Activated CD8-positive, alpha-beta memory T cell treated with anti-CD3 and anti-CD28 coated beads, Interleukin-2, amount 50 U/mL, for 1 hour (primary cell): ENCODE results near the gene LALBA.
"Not testable (repeated sequence)": the region's sequence is repeated elsewhere in the genome, so short reads cannot be mapped to it uniquely, and the experiment has no call there.

ENCODE experiments used
- DNase-seq: peaks from one replicate; pipeline ENCODE4 v3.0.0-alpha.2; 2020; ENCODE audit errors: extremely low read depth

Gene LALBA

GRCh38 chr12:48569946-48570345 lies at the start of gene LALBA:
Gene LALBA, minus strand, starts transcription at chr12:48570046. Its CDS starts 26 bp downstream, at chr12:48570020.
- no peak for DNase-seq

- DNase-seq: peak; percentile 29
Observed at GRCh38 chr12:48618541-48618940, 48.7 kb upstream of the LALBA start.

DNA sequence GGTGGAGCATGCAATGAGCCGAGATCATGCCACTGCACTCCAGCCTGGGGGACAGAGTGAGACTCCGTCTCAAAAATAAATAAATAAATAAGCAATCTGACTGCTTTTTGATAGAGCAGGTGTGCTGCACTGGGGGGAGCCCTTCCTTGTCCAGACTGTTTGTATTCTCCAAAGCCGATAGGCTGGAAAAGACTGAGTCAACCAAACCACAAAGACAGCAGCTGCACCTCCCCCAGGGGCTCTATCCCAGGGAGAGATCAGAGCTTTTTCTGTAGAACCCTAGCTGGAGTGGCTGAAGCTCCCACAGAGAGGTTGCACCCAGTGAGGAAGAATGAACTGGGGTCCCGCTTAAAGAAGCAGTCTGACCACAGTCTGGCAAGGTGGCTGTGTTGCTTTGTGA lies 45.8 kb upstream of the LALBA start:
- no peak for DNase-seq

GRCh38 chr12:48613321-48613720 lies 43.5 kb upstream of the LALBA start:
- no peak for DNase-seq

- DNase-seq: no peak
Observed at GRCh38 chr12:48602192-48602989, 32.5 kb upstream of the LALBA start.

DNA sequence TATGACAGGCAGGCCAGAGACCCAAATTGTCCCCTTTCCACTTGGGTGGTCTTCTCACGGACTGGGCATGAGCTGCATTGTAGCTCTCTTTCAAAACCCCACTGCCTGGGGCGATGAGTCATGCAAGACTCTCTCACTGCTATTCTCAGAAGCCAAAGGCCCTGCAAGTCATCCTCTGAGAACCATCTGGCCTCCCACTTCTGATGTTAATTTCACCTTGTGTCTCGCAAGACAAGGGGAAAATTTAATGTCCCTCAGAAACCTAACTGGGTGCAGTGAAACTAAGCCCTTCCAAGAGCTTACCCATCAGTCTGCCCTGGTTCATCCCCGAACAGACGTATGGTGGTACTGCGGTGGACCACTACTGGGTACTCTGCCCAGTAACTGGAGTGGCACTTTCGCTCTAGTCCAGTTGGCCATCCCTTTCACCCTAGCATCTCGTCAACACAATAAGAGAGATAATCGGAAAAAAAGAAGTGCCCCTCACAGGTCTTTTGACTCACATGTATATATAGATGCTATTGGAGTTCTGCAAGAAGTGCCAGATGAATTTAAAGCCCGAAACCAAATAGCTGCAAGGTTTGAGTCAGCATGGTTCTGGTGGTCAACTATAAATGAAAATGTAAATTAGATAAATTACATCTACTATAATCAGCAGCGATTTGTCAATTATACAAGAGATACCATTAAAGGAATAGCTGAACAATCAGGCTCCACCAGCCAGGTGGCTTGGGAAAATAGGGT lies 31.3 kb upstream of the LALBA start:
- no peak for DNase-seq

- DNase-seq: no peak
Observed at GRCh38 chr12:48600552-48600951, 30.7 kb upstream of the LALBA start.

- no peak for DNase-seq
Observed at GRCh38 chr12:48592591-48593086, 22.8 kb upstream of the LALBA start.

DNA sequence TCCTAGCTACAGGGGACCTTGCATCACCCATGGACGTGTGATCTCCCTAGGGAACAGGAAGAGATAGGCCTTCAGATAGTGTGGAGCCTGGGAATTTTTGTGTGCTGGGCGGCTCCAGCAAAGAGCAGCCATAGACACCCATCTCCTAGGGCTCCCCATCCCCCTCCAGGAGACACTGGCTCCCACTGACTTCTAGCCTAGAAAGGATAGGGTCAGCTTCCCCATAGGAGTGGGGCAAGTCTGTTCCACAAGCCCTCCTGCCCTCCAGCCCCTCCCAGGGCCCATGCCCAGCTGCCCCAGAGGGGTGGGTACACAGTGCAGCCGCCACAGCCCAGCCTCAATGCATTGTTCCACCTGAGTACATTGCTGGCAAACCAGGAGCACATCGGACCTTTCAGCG lies 16.5 kb upstream of the LALBA start:
- DNase-seq: no peak

DNA sequence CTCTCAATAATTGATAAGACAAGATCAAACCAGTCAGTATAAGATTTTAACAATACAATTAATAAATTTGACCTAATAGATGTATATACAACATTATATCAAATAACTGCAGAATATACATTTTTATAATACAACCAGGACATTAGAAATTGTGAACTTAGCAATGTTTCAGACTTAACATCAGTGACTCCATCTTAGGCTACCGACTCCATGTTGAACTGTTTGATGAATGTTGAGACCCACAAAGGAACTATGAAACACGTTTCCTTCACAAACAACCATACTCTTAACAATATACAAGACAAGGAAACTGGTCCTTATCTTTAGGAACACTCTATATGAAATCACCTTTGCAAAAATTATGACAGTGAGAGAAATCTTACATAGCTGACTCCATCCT lies 13.9 kb upstream of the LALBA start:
- DNase-seq: no peak

DNA sequence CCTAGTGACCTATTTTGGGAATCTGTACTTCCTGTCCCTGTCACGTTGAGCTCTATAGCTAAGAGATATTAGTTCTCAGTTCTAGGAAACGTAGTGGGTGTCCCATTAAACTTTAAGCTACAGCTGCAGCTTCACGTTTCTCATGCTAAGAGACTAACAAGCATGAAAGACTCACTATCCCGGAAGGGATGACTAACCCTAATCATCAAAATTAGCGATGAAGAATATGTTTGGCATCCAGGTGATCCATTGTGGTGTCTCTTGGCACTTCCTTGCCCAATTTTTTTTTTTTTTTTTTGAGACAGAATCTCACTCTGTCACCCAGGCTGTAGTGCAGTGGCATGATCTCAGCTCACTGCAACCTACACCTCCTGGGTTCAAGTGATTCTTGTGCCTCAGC lies 11.0 kb upstream of the LALBA start:
- no peak for DNase-seq

- no peak for DNase-seq
Observed at GRCh38 chr12:48572326-48572725, 2.5 kb upstream of the LALBA start.

GRCh38 chr12:48567731-48568130 lies 2.1 kb downstream of the LALBA start:
- no peak for DNase-seq

DNA sequence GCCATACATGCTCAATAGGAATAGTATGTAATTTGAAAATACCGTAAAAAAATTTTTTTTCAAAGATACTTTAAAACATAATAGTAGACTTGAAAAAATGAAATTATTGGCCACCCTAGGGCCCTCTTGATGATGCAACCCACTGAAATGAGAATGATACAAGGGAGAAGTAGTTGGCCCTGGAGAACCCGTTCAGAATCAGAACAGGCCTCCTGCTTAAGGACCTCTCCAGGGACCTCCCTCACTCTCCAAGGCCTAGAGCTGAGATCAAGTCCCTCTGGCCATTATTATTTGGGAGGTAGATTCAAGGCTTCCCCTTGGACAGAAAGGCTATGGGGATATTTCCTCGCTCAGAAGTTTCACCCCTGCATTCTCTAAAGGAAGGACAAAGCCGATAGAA lies 11.9 kb downstream of the LALBA start:
- no peak for DNase-seq

GRCh38 chr12:48556631-48557030 lies 13.2 kb downstream of the LALBA start:
- DNase-seq: no peak

- DNase-seq: not testable (repeated sequence)
Observed at GRCh38 chr12:48553666-48554343, 16.0 kb downstream of the LALBA start.

GRCh38 chr12:48551636-48552035 lies 18.2 kb downstream of the LALBA start:
- not testable (repeated sequence) for DNase-seq

GRCh38 chr12:48547012-48547411 lies 22.8 kb downstream of the LALBA start:
- not testable (repeated sequence) for DNase-seq

DNA sequence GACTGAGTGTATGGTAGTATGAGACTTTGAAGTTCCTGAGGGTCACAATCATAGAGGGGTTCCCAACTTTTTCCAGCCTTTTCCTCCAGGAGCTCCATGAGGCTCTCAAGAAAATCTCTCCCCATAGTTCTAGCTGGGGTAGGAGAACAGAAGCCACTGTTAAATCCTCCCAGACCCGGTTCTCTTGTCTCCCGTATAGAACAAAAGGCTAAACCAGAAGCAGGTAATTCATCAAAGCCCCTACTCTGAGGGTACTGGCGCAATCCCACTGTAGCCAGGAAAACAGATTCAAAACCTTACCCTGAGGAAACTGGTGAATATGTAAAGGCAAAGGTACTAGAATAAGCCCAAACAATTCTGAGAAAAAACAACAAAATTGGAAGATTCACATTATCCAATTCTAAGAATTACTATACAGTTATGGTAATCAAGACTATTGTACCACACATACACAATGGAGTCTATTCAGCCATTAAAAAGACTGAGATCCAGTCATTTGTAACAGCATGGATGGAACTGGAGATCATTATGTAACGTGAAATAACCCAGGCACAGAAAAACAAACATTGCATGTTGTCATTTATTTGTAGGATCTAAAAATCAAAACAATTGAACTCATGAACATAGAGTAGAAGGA lies 23.9 kb downstream of the LALBA start:
- DNase-seq: no peak

DNA sequence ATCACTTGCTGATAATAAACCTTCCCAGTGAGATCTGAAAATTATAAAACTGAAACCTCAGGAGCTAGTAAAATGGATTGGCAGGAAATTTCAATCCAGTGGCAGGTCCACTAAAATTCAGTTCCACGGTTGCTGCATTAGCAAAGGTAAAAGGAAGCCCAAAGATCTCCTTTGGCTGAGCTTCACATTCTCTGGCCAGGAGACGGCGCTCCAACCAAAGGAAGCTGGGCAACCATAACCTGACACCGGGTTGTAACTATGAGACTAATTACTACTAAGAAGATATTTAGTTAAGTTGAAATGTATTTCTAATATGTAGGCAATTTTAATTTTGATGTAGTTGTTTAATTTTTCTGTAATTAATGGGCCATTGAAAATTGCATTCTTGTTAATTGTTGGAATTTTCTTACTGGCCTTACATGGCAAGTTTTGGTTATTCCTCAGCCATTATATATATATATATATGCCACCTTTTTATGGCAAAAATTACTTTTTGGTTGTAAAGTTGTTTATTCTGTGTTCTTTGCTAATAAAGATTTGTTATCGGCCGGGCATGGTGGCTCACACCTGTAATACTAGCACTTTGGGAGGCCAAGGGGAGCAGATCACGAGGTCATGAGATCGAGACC lies 27.4 kb downstream of the LALBA start:
- no peak for DNase-seq

GRCh38 chr12:48536602-48537001 lies 33.2 kb downstream of the LALBA start:
- no peak for DNase-seq
